ENCODE results near the gene POMGNT2.

Gene POMGNT2

DNA sequence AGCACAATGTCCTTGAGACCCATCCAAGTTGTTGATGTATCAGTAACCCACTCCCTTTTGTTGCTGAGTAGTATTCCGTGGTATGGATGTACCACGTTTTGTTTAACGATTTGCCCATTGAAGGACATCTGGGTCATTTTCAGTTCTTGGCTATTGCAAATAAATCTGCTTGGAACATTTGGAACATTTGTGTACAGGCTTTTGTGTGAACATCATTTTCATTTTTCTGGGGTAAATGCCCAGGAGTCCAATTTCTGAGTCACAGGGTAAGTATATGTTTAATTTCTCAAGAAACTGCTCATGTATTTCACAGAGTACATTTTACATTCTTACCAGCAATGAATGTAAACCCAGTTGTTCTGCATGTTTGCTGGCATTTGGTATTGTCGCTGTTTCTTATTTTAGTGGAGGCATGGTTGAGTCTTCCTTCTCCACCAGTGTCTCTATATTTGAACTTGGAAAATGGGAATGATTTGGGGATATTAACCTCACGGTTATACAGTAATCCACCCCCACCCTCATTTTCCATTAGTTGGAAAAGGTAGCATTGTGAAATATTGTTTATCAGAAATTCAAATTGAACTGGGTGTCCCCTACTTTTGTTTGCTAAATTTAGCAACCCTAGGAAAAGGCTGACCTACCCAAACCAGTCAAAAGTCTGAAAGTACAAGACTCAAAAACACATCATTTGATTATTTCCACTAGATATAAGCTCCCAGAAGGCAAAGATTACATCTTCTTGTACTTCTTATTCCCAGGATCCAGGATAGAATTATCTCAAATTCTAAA, 30.8 kb downstream of the POMGNT2 start:
- H3K9me3 ChIP-seq (ENCODE audit: insufficient read depth, low read depth, low read length), result no peaks in the 10 kb centered on the region
- peaks cover 10% of the 10 kb centered on the region; the same call in 1 of the 2 replicates for H3K36me3 ChIP-seq (ENCODE audit: insufficient read depth, low read length)
- no peaks in the 10 kb centered on the region for H3K9me2 ChIP-seq (replicated peaks; ENCODE audit: low read depth, low read length)
- H3K79me2 ChIP-seq (ENCODE audit: insufficient read depth, low read length), result no peaks in the 10 kb centered on the region
- no peak overlapping the region for H3K4me2 ChIP-seq (ENCODE audit: low read depth, low read length, poor library complexity, severe bottlenecking)
- no peak overlapping the region for H3K4me3 ChIP-seq (ENCODE audit: low read length, poor library complexity, severe bottlenecking)
- H3F3A ChIP-seq (ENCODE audit: low read depth), result no peaks in the 10 kb centered on the region
- no peaks in the 10 kb centered on the region for H4K20me1 ChIP-seq (ENCODE audit: insufficient read depth, low read length, poor library complexity, severe bottlenecking)
- H2AFZ ChIP-seq (ENCODE audit: low read length), result no peak overlapping the region
- H3K4me1 ChIP-seq (ENCODE audit: insufficient read depth, low read length, poor library complexity, severe bottlenecking), result no peaks in the 10 kb centered on the region
- no peak for TF ChIP-seq EZH2phosphoT487 (IDR thresholded peaks at IDR 0.05; ENCODE audit: borderline replicate concordance)
- TF ChIP-seq, protein P1, sequence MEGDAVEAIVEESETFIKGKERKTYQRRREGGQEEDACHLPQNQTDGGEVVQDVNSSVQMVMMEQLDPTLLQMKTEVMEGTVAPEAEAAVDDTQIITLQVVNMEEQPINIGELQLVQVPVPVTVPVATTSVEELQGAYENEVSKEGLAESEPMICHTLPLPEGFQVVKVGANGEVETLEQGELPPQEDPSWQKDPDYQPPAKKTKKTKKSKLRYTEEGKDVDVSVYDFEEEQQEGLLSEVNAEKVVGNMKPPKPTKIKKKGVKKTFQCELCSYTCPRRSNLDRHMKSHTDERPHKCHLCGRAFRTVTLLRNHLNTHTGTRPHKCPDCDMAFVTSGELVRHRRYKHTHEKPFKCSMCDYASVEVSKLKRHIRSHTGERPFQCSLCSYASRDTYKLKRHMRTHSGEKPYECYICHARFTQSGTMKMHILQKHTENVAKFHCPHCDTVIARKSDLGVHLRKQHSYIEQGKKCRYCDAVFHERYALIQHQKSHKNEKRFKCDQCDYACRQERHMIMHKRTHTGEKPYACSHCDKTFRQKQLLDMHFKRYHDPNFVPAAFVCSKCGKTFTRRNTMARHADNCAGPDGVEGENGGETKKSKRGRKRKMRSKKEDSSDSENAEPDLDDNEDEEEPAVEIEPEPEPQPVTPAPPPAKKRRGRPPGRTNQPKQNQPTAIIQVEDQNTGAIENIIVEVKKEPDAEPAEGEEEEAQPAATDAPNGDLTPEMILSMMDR (conservative IDR thresholded peaks at IDR 0.05; ENCODE audit: low read length), result no peak
- no peak overlapping the region for H3K9ac ChIP-seq (ENCODE audit: low read depth, low read length, poor library complexity, severe bottlenecking)
- no peaks in the 10 kb centered on the region for H3K27me3 ChIP-seq (ENCODE audit: insufficient read depth, low read length, poor library complexity, severe bottlenecking)

DNA sequence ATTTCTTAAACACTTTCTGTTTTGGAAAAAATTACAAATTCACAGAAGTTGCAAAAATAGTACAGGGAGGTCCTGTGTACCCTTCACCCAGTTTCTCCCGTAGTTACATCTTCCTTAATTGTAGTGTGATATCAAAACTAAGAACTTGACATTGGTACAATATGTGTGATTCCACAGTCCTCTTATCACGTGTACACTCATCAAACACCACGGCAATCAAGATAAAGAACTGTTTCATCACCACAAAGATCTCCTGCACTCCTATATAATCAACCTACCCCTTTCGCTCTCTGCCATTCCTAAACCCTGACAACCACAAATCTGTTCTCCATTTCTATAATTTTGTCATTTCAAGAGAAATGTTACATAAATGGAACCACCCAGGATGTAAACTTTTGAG, 31.4 kb downstream of the POMGNT2 start:
- Histone ChIP-seq H2AFZ (ENCODE audit: low read length) (no peak overlapping the region), H3K4me2 (ENCODE audit: low read depth, low read length, poor library complexity, severe bottlenecking) (no peak overlapping the region), H3K36me3 (ENCODE audit: insufficient read depth, low read length) (peaks cover 4% of the 10 kb centered on the region; the same call in 1 of the 2 replicates), H3K9me3 (ENCODE audit: insufficient read depth, low read depth, low read length) (no peaks in the 10 kb centered on the region), H3K4me1 (ENCODE audit: insufficient read depth, low read length, poor library complexity, severe bottlenecking) (no peaks in the 10 kb centered on the region), H3K9me2 (replicated peaks; ENCODE audit: low read depth, low read length) (no peaks in the 10 kb centered on the region), H3K4me3 (ENCODE audit: low read length, poor library complexity, severe bottlenecking) (no peak overlapping the region), H3K79me2 (ENCODE audit: insufficient read depth, low read length) (no peaks in the 10 kb centered on the region), H3K9ac (ENCODE audit: low read depth, low read length, poor library complexity, severe bottlenecking) (no peak overlapping the region), H4K20me1 (ENCODE audit: insufficient read depth, low read length, poor library complexity, severe bottlenecking) (no peaks in the 10 kb centered on the region), H3F3A (ENCODE audit: low read depth) (no peaks in the 10 kb centered on the region), H3K27me3 (ENCODE audit: insufficient read depth, low read length, poor library complexity, severe bottlenecking) (no peaks in the 10 kb centered on the region)
- no peak for TF ChIP-seq EZH2phosphoT487 (IDR thresholded peaks at IDR 0.05; ENCODE audit: borderline replicate concordance)
- TF ChIP-seq, protein P1 (conservative IDR thresholded peaks at IDR 0.05; ENCODE audit: low read length), result no peak

DNA sequence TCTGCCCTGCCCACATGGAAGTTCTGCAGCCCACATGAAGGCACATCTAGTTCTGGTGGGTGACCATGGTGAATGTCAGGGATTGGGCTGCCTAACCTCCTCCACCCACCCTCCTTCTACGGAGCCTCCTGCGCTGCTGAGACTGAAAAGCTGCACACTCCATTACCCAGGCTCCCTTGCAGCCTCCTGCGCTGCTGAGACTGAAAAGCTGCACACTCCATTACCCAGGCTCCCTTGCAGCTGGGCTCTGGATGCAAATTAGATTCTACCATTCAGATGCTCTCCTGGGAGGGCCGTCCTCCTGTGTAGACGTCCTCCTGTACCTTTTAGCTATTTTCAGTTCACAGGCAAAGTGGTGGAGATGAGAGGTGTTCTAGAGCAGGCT, 32.1 kb downstream of the POMGNT2 start:
- Histone ChIP-seq H3F3A (ENCODE audit: low read depth) (no peaks in the 10 kb centered on the region), H3K4me2 (ENCODE audit: low read depth, low read length, poor library complexity, severe bottlenecking) (no peak overlapping the region), H3K9me2 (replicated peaks; ENCODE audit: low read depth, low read length) (no peaks in the 10 kb centered on the region), H3K9me3 (ENCODE audit: insufficient read depth, low read depth, low read length) (no peaks in the 10 kb centered on the region), H3K79me2 (ENCODE audit: insufficient read depth, low read length) (no peaks in the 10 kb centered on the region), H3K4me3 (ENCODE audit: low read length, poor library complexity, severe bottlenecking) (no peak overlapping the region), H2AFZ (ENCODE audit: low read length) (no peak overlapping the region), H3K36me3 (ENCODE audit: insufficient read depth, low read length) (no peaks in the 10 kb centered on the region; the same call in 1 of the 2 replicates), H3K9ac (ENCODE audit: low read depth, low read length, poor library complexity, severe bottlenecking) (no peak overlapping the region), H3K4me1 (ENCODE audit: insufficient read depth, low read length, poor library complexity, severe bottlenecking) (no peaks in the 10 kb centered on the region), H3K27me3 (ENCODE audit: insufficient read depth, low read length, poor library complexity, severe bottlenecking) (no peaks in the 10 kb centered on the region), H4K20me1 (ENCODE audit: insufficient read depth, low read length, poor library complexity, severe bottlenecking) (no peaks in the 10 kb centered on the region)
- no peak for TF ChIP-seq EZH2phosphoT487 (IDR thresholded peaks at IDR 0.05; ENCODE audit: borderline replicate concordance)
- TF ChIP-seq, protein P1 (conservative IDR thresholded peaks at IDR 0.05; ENCODE audit: low read length), result no peak
